Tibial nerve (tissue), 4 donors: ENCODE measurements around the gene MXD1.

Source experiments
- CTCF ChIP-seq, 5 experiments: fragments of 200-600 bp in 3 of 5; fragments of 450-650 bp in 2 of 5; sonication (generic) in 3 of 5; IDR thresholded peaks; one replicate each; pipeline ENCODE4 v1.5.1; 2016 to 2019; ENCODE audit warnings: antibody characterized with exemption in 5 of 5, mild to moderate bottlenecking in 3 of 5, moderate library complexity in 2 of 5
- EP300 ChIP-seq, 2 donors: sonication (generic); formaldehyde crosslinking; IDR thresholded peaks; one replicate each; pipeline ENCODE4 v1.6.1; 2017; ENCODE audit warnings: antibody characterized with exemption in 2 of 2, mild to moderate bottlenecking in 1 of 2
- POLR2A ChIP-seq, 2 donors: fragments of 450-650 bp; IDR thresholded peaks; one replicate each; pipeline ENCODE4 v1.6.1; 2017; ENCODE audit warnings: antibody characterized with exemption in 2 of 2, mild to moderate bottlenecking in 2 of 2, moderate library complexity in 2 of 2

- TF ChIP-seq CTCF (IDR thresholded peaks at IDR 0.05), result no peak
- no peak for TF ChIP-seq EP300 (IDR thresholded peaks at IDR 0.05)
- TF ChIP-seq POLR2A (IDR thresholded peaks at IDR 0.05), result no peak
Observed at GRCh38 chr2:69946351-69947324, 31.7 kb downstream of the MXD1 start.
